B cell (primary cell): ENCODE results near the gene ERGIC1. TPM values are rescaled to one million over a fixed set of nuclear protein-coding genes. Genes with fewer than 3 reads are reported as not detected.

Experiments used
- ATAC-seq: fragments of 200-7000 bp; cut with Tn5 transposase; one replicate; pipeline ENCODE4 v1.10.0; 2021; ENCODE audit warnings: low read depth, mild to moderate bottlenecking, moderate number of reproducible peaks, moderate library complexity
- CTCF ChIA-PET: fragments of 350-600 bp; sonication (Branson Sonifier 250); formaldehyde crosslinking; loops from one replicate; lab custom pipeline; 2021; ENCODE audit warnings: antibody characterized with exemption, inconsistent platforms; lab: Charles Lee
- POLR2A ChIA-PET: fragments of 350-600 bp; sonication (Branson Sonifier 250); formaldehyde crosslinking; loops from one replicate; lab custom pipeline; 2021; ENCODE audit warnings: antibody characterized with exemption; lab: Charles Lee
- DNase-seq: peaks from one replicate; pipeline ENCODE4 v3.0.0; 2013
- H2AFZ ChIP-seq: 2 replicates; pipeline ENCODE4 v1.6.1; 2012; ENCODE audit warnings: mild to moderate bottlenecking, low read depth, low read length; ENCODE audit not compliant: insufficient read depth, poor library complexity, severe bottlenecking
- H3K27ac ChIP-seq, 2 donors: 1 replicate in 1 of 2; 2 replicates in 1 of 2; pipeline ENCODE4 v1.5.1; 2012 to 2013; ENCODE audit warnings: low read length in 2 of 2, mild to moderate bottlenecking in 2 of 2, moderate library complexity in 1 of 2
- H3K27me3 ChIP-seq, 4 experiments: fragments of 200-600 bp in 1 of 4; sonication (generic) in 1 of 4; replicated peaks in 1 of 4; 1 replicate in 2 of 4; 2 replicates in 2 of 4; pipeline versions ENCODE4 v1.6.1 to v1.7.0; 2013 to 2016; ENCODE audit warnings: low read length in 3 of 4, mild to moderate bottlenecking in 2 of 4, mixed read lengths in 1 of 4, moderate library complexity in 1 of 4; ENCODE audit not compliant: insufficient read depth in 4 of 4, control insufficient read depth in 3 of 4; ENCODE audit errors: control extremely low read depth in 1 of 4
- H3K36me3 ChIP-seq, 2 experiments: replicated peaks in 1 of 2; 1 replicate in 1 of 2; 2 replicates in 1 of 2; pipeline versions ENCODE4 v1.6.1 to v1.7.1; 2013; ENCODE audit warnings: low read length in 1 of 2; ENCODE audit not compliant: insufficient read depth in 2 of 2, control insufficient read depth in 1 of 2; ENCODE audit errors: control extremely low read depth in 1 of 2, extremely low read depth in 1 of 2
- H3K4me1 ChIP-seq, 2 donors: fragments of 200-600 bp in 1 of 2; sonication (generic) in 1 of 2; 1 replicate in 1 of 2; 2 replicates in 1 of 2; pipeline versions ENCODE4 v1.5.1 to v1.6.1; 2013 to 2017; ENCODE audit warnings: low read length in 2 of 2; ENCODE audit not compliant: control insufficient read depth in 2 of 2, insufficient read depth in 2 of 2
- H3K4me2 ChIP-seq: replicated peaks from 2 replicates; pipeline ENCODE3; 2012; ENCODE audit warnings: mild to moderate bottlenecking, low read depth, low read length; ENCODE audit not compliant: poor library complexity, severe bottlenecking
- H3K4me3 ChIP-seq, 5 experiments: fragments of 200-600 bp in 1 of 5; sonication (generic) in 1 of 5; 1 replicate in 3 of 5; 2 replicates in 2 of 5; pipeline versions ENCODE4 v1.5.1 to v1.7.0; 2011 to 2016; ENCODE audit warnings: low read length in 4 of 5, mild to moderate bottlenecking in 4 of 5, low read depth in 2 of 5, control low read depth in 1 of 5, moderate library complexity in 1 of 5; ENCODE audit not compliant: insufficient read depth in 1 of 5; ENCODE audit errors: control extremely low read depth in 1 of 5, extremely low read depth in 1 of 5
- H3K79me2 ChIP-seq: fragments of 200-600 bp; sonication (generic); one replicate; pipeline ENCODE4 v1.6.0; 2016; ENCODE audit warnings: low read length; ENCODE audit not compliant: control insufficient read depth, insufficient read depth
- H3K9ac ChIP-seq: fragments of 200-600 bp; sonication (generic); 2 replicates; pipeline ENCODE4 v1.6.1; 2017; ENCODE audit warnings: mild to moderate bottlenecking, low read length, moderate library complexity
- H3K9me3 ChIP-seq, 3 donors: one replicate each; pipeline versions ENCODE4 v1.6.1 to v1.7.1; 2013; ENCODE audit warnings: low read length in 2 of 3; ENCODE audit not compliant: control insufficient read depth in 2 of 3, insufficient read depth in 1 of 3; ENCODE audit errors: control extremely low read depth in 1 of 3
- H4K20me1 ChIP-seq: 2 replicates; pipeline ENCODE4 v1.6.0; 2012; ENCODE audit warnings: mild to moderate bottlenecking, low read length; ENCODE audit not compliant: insufficient read depth, control insufficient read depth, poor library complexity, severe bottlenecking
- H3K27ac Mint-ChIP-seq: one replicate; pipeline ENCODE4 v1.8.0; 2021; ENCODE audit warnings: mixed read lengths
- H3K27me3 Mint-ChIP-seq: one replicate; pipeline ENCODE4 v1.8.0; 2021; ENCODE audit warnings: mixed read lengths
- H3K4me1 Mint-ChIP-seq: one replicate; pipeline ENCODE4 v1.8.0; 2021; ENCODE audit warnings: mixed read lengths
- H3K4me3 Mint-ChIP-seq: one replicate; pipeline ENCODE4 v1.8.0; 2021; ENCODE audit warnings: mixed read lengths
- H3K9me3 Mint-ChIP-seq: one replicate; pipeline ENCODE4 v1.8.0; 2022; ENCODE audit warnings: mixed read lengths; ENCODE audit not compliant: insufficient read depth
- CTCF ChIP-seq: fragments of 200-600 bp; IDR thresholded peaks from one replicate; pipeline ENCODE4 v1.8.0; 2022; ENCODE audit warnings: antibody characterized with exemption, mild to moderate bottlenecking
- EZH2 ChIP-seq: IDR thresholded peaks from 2 replicates; pipeline ENCODE4 v1.6.1; 2012; ENCODE audit warnings: borderline replicate concordance, low read depth, mild to moderate bottlenecking, moderate library complexity, low read length; ENCODE audit not compliant: insufficient read depth, poor library complexity, severe bottlenecking
- WGBS: methylation state at CpG from one replicate; pipeline ENCODE4 v1.1.5; 2013; ENCODE audit warnings: missing lambda C conversion rate; ENCODE audit not compliant: insufficient coverage; 5-methylcytosine and 5-hydroxymethylcytosine counted together
- intact Hi-C: fragments of 100-400 bp; cut with micrococcal nuclease; formaldehyde crosslinking; loops from one replicate; pipeline ENCODE4 v1.10.0; 2022
- polyA plus RNA-seq: library from polyadenylated mRNA; depleted of rRNA; stranded (reverse); fragments of >200 nt; gene quantifications from 2 replicates; pipeline ENCODE4 v1.2.3, GENCODE V29; 2012
- total RNA-seq, 2 donors: library from RNA; stranded (reverse); fragments of 120-200 nt in 1 of 2; gene quantifications; 1 replicate in 1 of 2; 2 replicates in 1 of 2; pipeline versions ENCODE4 v1.2.3 to v1.2.4, GENCODE V29; 2013 to 2022

Gene ERGIC1
- total and polyA plus RNA-seq, 2 donors (not counting 1 experiment from before 2014, with no cell fraction given): 86.3 to 140 TPM

- no peak overlapping the region for H3K4me2 ChIP-seq
These were observed 18.4 kb upstream of the ERGIC1 start for GRCh38 chr5:172815631-172816030.

More at GRCh38 chr5:172815631-172816030, 18.4 kb upstream of the ERGIC1 start:
- CTCF ChIA-PET: interaction anchor here (0.6 to 1.1 kb wide), 2 partner anchors 27 to 36 kb away, joined by 3 read pairs; no protein-coding TSS in a partner anchor
- H3K4me1 ChIP-seq: no peaks in the 10 kb centered on the region
- no CpG with 5 or more reads among the region's 7 CpGs for WGBS
- intact Hi-C loops: no loop called here
- H3K27ac ChIP-seq: no peak overlapping the region
- ATAC-seq (no peak), DNase-seq (no peak)
- Mint-ChIP-seq H3K27ac (no peak overlapping the region), H3K27me3 (no peaks in the 10 kb centered on the region), H3K4me1 (peaks cover 5% of the 10 kb centered on the region), H3K9me3 (no peaks in the 10 kb centered on the region), H3K4me3 (no peak overlapping the region)
- H3K79me2 ChIP-seq: no peaks in the 10 kb centered on the region
- TF ChIP-seq EZH2: no peak
- TF ChIP-seq CTCF: no peak
- no peaks in the 10 kb centered on the region for H3K27me3 ChIP-seq
- H3K4me3 ChIP-seq: no peak overlapping the region
- H3K9ac ChIP-seq: no peak overlapping the region
- no peaks in the 10 kb centered on the region for H4K20me1 ChIP-seq
- no peaks in the 10 kb centered on the region for H3K9me3 ChIP-seq
- no peak overlapping the region for H2AFZ ChIP-seq
- POLR2A ChIA-PET: interaction anchor here (0.7 to 1.9 kb wide), 2 partner anchors 44 to 916 kb away, joined by 6 to 8 read pairs; partner anchors contain the start of gene DUSP1
- no peaks in the 10 kb centered on the region for H3K36me3 ChIP-seq
